GM12872 (cell line): ENCODE data around the gene ATF6B.

Experiments used
- CTCF ChIP-seq: IDR thresholded peaks from 3 replicates; pipeline ENCODE4 v1.5.1; 2011; ENCODE audit warnings: low read depth, mild to moderate bottlenecking, low read length, moderate library complexity; ENCODE audit not compliant: insufficient read depth

ATF6B gene

GRCh38 chr6:32107406-32107805 lies 20.6 kb downstream of the ATF6B start:
- no peak for TF ChIP-seq CTCF

- no peak for TF ChIP-seq CTCF
Measured at GRCh38 chr6:32105433-32105832, 22.6 kb downstream of the ATF6B start.

- no peak for TF ChIP-seq CTCF
Measured at GRCh38 chr6:32102255-32102654, 25.8 kb downstream of the ATF6B start.

GRCh38 chr6:32097364-32097763 lies 30.7 kb downstream of the ATF6B start:
- TF ChIP-seq CTCF = no peak

GRCh38 chr6:32096394-32097258 lies 31.4 kb downstream of the ATF6B start:
- TF ChIP-seq CTCF = no peak

- TF ChIP-seq CTCF = no peak
Measured at GRCh38 chr6:32096087-32096393, 32.0 kb downstream of the ATF6B start.

GRCh38 chr6:32095338-32096086 lies 32.5 kb downstream of the ATF6B start:
- 0 out of 3 replicates have a peak, but pooled peaks have one; percentile 6 for TF ChIP-seq CTCF
